Measurements from ENCODE around the gene EIF6. TPM values are rescaled to one million over a fixed set of nuclear protein-coding genes. Genes with fewer than 3 reads are reported as not detected.
"Not testable (repeated sequence)": the region's sequence is repeated elsewhere in the genome, so short reads cannot be mapped to it uniquely, and the experiment has no call there.

EIF6 gene
- total RNA-seq, result 42.5 TPM

DNA sequence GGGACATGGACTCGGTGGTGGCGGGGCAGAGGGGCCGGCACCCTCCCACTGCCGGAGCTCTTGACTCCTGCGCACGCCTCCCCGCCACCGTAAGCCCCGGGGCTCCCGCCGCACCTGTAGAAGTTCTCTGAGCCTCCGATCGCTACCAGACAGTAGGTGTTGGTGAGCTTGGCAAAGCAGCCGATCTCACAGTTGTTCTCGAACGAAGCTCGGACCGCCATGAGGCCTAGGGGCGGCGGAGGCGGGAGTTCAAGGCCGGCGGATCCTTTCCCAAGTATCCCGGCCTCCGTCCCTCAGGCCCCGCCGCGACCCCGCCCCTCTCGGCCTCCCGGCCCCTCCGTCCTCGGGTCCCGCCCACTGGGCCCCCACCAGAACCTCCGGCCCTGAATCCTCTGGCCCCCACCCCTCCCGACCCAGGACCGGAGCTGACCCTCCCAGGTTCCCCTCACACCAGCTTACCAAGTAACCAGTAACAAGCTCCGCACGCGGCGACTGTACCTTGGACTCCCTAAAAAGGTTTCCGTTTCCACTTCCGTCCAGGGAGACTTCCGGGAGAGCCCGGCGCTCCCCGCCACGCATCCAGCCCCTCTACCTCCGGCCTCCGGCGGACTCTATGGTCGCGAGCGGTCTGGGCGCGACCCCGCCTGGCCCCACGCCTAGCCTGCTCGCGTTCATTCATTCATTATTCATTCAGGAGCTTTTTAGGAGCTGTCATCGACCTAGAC, at the start of gene EIF6:
Gene EIF6 (minus strand): TSS at position 506 of the 725 bp plus-strand sequence. CDS start 285 bp downstream, at position 221.
- peak; percentile 91 for DNase-seq

DNA sequence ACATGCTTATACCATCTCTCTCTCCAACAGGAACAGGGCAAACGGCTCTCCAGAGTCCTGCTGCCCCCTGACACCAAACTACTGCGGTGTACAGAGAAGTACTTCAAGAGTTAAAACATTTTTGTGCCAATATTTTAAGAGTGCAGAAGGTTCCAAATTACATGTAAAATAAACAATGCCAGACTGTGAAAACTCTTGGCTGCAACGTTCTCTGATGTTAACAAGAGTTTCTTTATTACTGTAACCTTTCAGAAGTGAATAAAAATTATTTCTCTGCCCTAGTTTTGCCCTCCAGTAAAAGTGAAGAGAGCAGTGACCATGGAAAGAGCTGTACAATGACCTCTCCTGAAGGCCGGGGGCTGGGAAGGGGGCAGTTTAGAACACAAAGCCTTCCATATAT, 49.0 kb upstream of the EIF6 start:
- DNase-seq, result peak; percentile 48

DNA sequence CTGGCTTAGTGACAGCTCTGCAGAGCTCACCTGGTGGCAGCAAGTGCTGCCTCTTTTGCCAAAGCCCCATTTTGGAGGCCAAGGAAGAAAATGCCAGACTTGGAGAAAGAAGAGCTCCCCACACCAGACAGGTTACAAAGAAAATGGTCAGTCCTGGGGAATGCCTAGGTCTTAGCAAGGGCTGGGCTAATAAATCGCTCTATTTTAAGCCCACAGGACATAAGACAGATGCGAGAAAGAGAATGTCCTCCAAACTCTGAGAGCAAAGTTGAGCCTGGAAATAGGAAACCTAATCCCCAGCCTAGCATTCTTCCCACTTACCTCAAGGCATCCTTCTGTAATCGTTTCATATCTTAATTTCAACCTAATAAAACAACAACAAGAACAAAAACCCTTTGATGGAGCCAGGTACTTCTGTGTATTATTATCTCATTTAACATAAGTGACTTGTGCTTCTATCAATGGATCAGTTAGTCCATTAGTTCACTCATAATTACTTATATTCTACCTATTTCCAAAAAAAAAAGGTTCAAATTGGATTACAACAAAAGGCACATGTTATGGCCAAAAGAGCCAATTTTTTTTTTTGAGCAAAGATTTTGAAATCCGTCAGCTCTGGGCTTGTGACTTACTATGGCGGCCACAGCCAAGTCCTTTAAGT, 48.1 kb upstream of the EIF6 start:
- no peak for DNase-seq

DNA sequence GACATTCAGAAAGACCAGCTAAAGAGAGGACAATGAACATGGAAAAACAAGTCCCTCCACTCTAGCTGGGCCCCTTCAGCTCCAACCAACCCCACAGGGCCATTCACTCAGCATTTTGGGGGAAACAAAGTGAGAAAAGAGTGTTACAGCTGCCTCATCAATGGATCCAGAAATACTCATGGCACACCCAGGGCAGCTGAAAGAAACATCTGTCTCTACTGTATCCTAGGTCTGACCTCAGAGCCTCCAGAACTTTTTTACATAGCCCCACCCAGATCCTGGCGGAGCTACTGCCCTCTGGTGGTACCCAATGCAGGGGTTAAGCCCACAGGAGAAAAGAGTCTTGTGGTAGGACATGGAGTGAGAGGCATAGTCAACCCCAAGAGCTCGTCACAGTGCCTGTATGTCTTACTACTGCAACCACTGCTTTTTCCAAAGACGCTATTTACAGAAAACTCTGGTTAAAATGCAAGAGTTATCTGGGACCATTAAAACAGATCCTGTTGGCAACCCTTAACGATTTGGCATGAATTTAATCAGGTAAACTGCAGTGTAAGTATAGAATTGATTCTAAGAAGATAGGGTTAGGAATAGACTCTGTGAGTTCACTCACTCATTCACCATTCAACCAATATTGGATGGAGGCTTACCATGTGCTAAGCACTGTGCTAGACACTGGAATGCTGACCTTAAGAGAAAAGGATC, 45.0 kb upstream of the EIF6 start:
- DNase-seq, result no peak

DNA sequence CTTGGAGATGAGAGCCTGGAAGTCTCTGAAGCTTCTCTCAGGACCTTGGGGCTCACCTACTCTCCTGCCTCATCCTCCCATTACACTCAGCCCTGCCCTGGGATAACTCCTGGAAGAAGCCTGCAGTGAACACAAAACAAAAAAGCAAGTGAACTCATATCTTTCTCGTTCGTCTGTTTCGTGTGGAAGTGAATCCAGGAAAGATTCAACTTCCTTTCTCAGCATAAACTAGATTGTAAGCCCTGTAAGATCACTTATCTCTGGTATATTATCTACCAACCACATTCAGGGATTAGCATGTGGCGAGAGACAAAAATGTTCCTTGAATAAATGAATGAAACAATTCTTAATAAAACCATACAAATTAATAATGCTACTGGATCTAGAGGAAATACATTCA, 44.1 kb upstream of the EIF6 start:
- no peak for DNase-seq

DNA sequence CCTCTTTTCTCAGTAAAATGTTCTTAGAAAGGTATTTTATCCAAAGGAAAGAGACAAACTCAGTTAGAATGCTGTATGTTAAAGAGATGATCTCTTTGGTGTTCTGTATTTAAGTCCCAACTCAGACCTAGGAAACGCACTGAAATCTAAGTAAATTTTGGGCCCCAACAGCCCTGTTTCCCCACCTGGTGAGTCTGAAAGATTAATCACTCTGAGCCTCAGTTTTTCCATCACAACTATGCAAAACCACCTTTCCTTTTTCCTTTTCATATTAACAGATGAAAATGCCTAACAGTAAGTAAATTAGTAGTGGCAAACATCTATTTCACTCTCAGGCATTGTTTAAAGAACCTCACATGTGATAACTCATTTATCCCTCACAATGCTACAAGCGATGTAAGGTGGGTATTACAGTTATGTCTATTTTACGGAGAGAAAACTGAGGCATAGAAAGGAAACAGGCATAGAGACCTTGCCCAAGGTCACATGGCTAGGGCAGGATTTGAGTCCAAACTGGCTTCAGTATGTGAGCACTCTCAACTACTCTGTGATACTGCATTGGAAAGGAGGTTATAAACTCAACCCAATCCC, 43.6 kb upstream of the EIF6 start:
- DNase-seq, result no peak

DNA sequence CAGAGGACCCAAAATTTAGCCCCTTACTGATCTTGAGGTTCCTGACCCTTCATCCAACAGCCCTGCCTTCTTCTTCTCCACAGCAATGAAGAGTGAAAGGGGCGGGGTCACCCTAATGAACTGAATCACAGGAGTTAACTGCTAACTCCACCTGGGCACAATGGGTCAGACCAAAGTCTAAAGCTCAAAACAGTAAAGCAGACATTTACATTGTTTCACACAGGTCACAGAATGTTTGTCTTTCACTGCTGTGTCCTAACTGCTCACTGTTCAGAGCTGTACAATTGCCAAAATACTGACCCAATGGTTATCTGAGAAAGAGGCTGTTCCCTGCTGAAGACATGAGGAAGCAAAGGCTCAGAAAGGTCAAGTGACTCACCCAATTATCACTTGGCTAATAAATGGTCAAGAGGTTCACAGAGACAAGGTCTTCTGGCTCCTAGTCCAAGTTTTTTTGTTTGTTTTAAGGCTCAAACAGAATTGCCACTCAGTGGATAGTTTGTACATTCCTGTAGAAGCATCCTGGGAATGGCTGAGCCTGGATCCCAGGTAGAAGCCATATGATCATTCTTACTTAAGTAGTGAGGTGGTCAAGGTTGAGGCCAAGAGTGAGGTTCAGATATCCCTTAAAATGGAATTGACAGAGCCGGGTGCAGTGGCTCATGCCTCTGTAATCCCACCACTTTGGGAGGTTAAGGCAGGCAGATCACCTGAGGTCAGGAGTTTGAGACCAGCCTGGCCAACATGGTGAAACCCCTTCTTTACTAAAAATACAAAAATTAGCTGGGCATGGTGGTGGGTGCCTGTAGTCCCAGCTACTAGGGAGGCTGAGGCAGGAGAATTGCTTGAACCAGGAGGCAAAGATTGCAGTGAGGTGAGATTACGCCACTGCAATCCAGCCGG, 42.8 kb upstream of the EIF6 start:
- no peak for DNase-seq

DNA sequence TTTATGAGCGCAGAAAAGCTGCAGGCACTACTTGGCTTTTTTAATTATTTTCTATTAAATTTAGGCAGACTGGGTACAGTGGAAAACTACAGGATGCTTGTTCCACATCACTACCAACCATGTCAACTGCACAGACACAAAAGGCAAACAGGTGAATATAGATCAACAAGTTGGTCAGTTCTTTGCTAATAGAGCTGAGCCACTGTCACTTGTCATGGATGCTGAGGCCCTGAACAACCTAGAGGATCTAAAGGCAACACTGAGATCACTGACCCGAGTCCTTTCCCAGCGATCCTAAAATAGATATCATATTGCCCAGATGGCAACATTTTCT, 42.1 kb upstream of the EIF6 start:
- no peak for DNase-seq

DNA sequence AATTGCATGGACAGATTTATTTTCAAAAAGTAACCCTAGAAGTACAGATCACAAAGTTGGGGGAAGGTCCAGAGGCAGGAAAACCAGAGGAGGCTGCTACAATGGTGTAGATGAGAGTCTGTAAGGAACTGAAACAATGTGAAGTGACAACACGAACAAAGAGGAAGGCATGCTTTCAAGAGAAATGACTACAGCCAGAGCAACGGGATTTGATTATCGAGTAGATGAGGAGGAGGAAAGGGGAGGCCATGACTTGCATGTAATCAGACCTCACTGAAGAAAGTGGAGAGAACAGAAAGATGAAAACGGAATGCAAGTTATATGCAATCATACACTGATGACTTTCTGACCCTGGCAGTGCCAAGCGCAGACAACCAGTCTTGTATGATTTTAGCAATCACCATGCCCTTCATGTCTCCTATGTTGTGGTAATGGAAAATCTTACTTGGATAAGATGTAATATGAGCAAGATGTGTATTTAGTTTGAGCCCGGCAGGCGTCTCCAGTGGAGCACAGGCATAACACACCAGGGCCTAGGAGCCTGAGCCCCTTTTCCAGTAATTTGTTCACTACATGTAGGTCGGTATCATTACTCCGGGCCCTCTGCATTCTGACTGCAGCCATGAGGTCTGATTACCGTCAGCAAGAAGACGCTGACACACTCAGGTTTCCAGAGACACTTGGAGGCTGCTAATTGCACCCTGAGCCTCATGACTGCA, 41.6 kb upstream of the EIF6 start:
- DNase-seq, result no peak

DNA sequence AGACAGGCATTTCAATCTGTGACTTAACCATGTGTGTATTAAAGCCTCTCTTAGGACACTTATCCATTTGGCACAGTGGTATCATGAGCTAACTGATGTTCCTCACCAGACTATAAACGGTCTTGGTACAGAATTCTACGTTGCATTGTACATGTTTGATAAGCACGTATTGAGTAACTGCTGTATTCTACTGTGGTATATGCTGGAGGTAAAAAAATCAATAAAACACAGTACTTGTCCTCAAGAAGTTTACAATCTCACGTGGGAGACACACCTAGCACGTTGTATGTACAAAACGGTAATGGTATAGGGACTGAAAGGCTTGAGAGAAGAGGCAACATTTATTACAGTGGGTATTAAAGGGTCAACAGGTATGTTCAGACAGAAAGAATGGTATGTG, 40.8 kb upstream of the EIF6 start:
- DNase-seq, result no peak

DNA sequence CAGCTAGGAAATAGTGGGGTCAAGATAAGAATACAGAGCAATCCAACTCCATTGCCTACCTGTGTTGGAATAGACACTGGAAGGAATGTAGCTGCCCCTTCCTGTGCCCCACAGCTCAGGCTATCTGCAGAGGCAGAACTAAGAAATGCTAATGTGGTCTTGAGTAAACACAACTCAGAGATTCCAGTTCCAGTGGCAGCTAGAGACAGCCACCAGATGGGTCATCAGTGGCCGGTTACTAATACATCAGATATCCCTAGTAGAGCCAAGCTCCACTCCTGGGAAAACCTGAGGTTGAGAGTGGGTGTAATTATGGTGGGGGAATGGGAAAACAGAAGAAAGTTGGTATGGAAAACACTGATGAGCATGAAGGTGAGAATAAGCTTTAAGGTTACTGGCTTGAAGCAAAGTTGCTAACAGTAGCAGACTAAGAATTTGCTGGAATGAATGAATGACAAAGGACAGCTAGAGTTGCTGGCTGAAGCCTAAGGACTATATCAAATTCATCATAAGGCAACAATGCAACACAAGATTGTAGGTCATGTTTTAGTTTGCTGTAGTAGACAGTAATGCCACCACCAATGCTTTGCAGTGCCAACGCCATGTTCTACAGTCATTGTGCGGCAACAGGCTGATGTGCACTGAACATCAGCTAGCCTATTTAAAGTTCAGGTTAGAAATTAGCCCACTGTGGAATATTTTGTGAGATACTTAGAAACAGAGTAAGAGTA, 36.0 kb upstream of the EIF6 start:
- no peak for DNase-seq

DNA sequence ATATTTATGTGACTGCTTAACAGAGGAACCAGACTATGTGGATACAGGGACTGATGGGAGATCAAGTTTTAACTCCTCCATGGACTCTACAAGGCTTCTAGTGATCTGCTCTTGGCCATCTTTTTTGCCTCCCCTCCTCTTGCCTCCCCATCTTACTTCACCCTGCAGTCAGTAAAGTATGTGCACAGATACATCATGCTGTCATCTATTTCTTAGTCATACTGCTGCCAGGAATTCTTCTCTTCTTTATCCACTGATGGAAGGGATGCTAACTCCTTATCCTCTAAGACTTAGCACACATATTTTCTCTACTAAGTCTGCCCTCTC, 35.3 kb upstream of the EIF6 start:
- DNase-seq, result no peak

DNA sequence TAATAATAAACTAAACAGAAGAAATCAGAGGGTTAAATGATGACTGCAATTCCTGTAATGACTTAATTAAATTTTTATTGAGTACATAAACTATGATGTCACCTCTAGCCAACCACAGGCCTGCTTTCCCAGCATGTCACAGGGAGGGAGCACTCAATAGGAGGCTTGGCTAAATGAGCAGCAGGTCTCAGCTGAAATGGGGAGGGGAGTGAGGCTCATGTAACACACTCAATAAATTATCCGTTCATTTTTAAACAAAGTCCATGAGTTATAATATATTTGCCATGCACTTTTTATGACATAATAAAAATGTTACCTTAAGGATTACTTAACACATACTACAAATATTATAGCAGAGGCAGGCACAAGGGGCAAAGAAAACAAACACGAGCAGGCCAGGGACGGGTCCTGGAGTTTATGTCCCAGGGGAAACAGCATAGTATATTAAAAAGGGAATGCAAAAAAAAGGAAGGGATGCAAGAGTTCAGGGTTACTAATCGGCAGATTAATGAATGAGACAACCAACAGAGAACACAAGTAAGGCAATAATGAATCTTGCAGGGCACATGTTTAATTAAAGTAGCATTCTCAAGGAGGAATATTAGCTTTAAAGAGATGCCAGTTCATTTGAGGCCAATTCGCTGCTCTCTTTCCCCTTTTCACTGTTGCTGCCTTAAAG, 34.8 kb upstream of the EIF6 start:
- DNase-seq, result no peak

DNA sequence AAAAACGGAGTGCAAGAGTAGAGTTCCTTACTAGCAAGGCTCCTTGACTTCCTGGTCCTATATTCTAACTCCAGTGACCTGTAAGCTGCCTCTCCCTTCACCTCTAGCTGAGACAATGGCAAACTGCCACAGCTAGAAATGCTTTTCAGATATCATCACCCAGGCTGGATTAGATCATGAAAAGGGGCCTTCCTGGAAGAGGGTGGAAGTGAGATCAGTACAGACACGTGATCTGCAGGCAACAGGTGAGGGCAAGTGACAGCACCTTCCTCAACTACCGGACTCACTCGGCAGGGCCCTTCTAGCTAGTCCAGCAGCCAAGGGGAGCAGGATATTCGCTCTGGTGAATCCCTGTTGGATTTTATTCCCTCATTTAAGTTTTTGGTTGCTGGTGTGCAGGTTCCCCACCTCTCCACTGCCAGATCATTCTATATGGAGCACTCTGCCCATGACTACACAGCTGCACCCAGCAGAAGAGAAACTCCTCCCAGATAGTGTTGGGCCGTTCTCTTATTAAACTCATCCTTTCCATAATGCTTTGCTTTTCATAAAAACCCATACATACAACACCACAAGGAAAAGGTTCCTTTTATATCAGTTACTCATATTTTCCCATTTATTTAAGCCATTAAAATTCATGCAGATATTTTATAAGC, 34.1 kb upstream of the EIF6 start:
- DNase-seq, result peak; percentile 61

DNA sequence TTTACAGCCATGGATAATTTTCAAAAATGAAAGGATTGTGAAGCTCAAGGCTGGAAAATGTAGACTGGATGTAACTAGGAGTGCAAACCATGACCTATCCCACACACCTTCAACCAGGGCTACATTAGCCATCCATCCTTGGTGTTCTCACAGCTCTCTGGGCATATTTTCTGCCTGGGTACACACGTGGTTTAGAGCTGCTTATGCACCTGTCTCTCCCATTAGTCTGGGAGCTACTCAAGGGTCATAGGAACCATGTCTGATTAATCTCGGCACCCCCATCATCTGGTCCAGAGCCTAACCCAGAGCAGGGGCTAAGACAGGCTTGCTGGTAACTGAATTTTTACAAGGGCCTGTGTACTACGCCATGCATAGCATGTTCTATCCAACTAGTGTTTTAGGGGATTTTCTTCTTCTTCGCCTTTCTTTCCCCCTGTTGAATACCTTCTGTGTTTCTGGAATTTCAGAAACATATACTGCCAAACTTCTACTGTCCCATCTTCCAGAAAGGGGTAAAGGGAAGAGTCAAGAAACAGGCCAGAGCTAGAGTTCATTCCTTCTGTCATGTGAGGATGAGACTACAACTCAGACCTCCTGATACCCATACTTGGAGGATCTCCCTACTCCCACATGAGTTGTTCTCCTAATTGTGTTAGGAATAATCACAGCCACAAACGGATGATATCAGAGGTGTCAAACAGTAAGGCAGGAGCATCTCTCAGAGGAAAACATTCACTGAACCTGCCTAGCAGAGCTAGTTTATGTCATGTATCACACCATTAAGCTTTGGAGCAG, 33.0 kb upstream of the EIF6 start:
- DNase-seq, result no peak

DNA sequence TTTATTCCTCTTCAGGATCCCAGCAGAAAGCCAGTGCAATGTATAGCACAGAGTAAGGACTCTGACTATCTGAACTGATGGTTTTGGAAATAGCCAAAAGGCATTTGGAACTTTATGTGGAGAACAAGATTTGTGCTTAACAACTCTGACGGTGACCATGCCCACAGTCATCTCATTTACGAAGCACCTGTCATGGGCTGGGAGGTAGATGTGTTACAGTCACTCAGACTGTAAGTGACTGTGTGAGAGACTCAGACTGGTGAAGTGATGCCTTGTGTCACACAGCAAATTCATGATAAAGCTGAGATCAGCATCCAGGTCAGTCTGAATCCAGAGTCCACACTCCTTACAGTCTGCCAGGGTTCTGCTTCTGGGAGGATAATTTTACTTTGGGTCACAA, 31.5 kb upstream of the EIF6 start:
- no peak for DNase-seq

DNA sequence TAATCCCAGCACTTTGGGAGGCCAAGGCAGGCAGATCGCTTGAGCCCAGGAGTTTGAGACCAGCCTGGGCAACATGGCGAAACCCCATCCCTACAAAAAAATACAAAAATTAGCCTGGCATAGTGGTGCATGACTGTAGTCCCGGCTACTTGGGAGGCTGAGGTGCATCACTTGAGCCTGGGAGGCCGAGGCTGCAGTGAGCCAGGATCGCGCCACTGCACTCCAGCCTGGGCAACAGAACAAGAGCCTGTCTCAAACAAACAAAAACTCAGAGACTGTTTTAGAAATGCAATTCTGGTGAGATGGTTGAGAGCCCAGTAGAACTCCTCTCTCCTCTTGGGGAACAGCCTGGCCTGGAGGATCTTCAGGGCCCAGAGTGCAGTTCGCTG, 31.1 kb upstream of the EIF6 start:
- not testable (repeated sequence) for DNase-seq

DNA sequence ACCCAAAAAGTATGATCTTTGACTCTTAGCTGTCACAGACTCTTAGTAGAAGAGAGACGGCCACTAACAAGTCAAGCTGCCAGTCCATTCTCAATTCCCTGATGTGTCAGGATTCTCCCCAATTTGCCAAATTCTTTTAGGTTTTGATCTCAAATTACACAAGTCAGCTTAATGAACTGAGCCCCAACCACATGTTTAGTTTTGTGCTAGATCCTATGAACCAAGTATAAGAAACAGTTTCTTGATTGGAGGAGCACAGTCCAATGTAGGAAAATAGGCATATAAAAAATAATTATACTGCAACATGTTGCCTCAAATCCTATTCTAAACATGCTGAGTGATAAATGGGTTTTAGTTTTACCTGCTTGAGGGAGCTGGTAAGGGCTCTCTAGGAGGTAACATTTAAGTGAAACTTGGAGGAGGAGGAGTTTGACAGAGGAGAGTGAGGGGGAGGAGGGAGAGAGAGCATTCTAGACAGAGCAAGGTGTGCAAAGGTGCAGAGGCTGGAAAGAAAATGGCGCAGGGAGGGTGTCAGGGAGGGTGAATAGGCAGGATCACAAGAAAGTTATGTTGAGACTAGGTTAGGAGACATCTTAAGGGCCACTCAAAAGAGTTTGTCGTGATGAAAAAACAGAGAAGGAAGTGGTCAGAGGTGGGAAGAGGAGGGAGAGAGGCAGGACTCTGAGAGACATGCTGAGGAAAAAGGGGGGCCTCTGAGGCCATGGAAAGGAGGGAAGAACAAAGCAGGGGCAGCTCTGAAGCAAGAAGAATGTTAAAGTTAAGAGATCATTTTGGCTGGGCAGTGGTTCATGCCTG, 30.5 kb upstream of the EIF6 start:
- DNase-seq, result no peak

All from tongue (tissue), 2 donors.